BJ (cell line): ENCODE results near the gene PTGFRN. TPM values are rescaled to one million over a fixed set of nuclear protein-coding genes. Genes with fewer than 3 reads are reported as not detected.
"Not testable (repeated sequence)": the region's sequence is repeated elsewhere in the genome, so short reads cannot be mapped to it uniquely, and the experiment has no call there.

Experiments
- CTCF ChIA-PET: fragments of 350-600 bp; formaldehyde crosslinking; extraction: SDS; loops from one replicate; lab custom pipeline; 2021; ENCODE audit warnings: antibody characterized with exemption, inconsistent platforms; lab: Yijun Ruan, JAX
- POLR2A ChIA-PET: fragments of 300-600 bp; sonication (Branson Sonifier 250); formaldehyde crosslinking; extraction: SDS; loops from one replicate; lab custom pipeline; 2021; ENCODE audit warnings: antibody characterized with exemption; lab: Charles Lee
- DNase-seq: peaks from one replicate; pipeline ENCODE4 v3.0.0-alpha.2; 2011; ENCODE audit warnings: low read depth
- H3K27me3 ChIP-seq: 2 replicates; pipeline ENCODE4 v1.6.0; 2011; ENCODE audit warnings: low read length; ENCODE audit not compliant: control insufficient read depth, insufficient read depth
- H3K36me3 ChIP-seq: 2 replicates; pipeline ENCODE4 v1.5.1; 2011; ENCODE audit warnings: low read length; ENCODE audit not compliant: control insufficient read depth, insufficient read depth
- H3K4me3 ChIP-seq: 2 replicates; pipeline ENCODE4 v1.5.1; 2011; ENCODE audit warnings: low read depth, mild to moderate bottlenecking, control low read depth, low read length
- polyA plus RNA-seq: library from polyadenylated mRNA; depleted of rRNA; stranded (reverse); fragments of >200 nt; gene quantifications from 2 replicates; pipeline ENCODE4 v1.2.3, GENCODE V29; 2011
- TF ChIP-seq, protein P1 (sequence below): IDR thresholded peaks from 2 replicates; pipeline ENCODE4 v1.5.1; 2011; ENCODE audit warnings: low read depth, mild to moderate bottlenecking, control low read depth, inconsistent platforms, low read length, moderate library complexity; ENCODE audit not compliant: insufficient read depth

Gene PTGFRN
- polyA plus RNA-seq, 1 experiment: 3.1 TPM

GRCh38 chr1:116971965-116972673 lies 62.4 kb downstream of the PTGFRN start:
- ChIA-PET CTCF (interaction anchor here (1.3 kb wide), 1 partner anchor 235 kb away, joined by 4 read pairs; no protein-coding TSS in a partner anchor), POLR2A (no interaction called here)
- DNase-seq: no peak
- Histone ChIP-seq H3K36me3 (no peaks in the 10 kb centered on the region), H3K4me3 (no peak overlapping the region), H3K27me3 (no peaks in the 10 kb centered on the region)
- TF ChIP-seq, protein P1, sequence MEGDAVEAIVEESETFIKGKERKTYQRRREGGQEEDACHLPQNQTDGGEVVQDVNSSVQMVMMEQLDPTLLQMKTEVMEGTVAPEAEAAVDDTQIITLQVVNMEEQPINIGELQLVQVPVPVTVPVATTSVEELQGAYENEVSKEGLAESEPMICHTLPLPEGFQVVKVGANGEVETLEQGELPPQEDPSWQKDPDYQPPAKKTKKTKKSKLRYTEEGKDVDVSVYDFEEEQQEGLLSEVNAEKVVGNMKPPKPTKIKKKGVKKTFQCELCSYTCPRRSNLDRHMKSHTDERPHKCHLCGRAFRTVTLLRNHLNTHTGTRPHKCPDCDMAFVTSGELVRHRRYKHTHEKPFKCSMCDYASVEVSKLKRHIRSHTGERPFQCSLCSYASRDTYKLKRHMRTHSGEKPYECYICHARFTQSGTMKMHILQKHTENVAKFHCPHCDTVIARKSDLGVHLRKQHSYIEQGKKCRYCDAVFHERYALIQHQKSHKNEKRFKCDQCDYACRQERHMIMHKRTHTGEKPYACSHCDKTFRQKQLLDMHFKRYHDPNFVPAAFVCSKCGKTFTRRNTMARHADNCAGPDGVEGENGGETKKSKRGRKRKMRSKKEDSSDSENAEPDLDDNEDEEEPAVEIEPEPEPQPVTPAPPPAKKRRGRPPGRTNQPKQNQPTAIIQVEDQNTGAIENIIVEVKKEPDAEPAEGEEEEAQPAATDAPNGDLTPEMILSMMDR: no peak

GRCh38 chr1:116972674-116973030 lies 62.9 kb downstream of the PTGFRN start:
- no peaks in the 10 kb centered on the region for H3K27me3 ChIP-seq
- DNase-seq: no peak
- no peak overlapping the region for H3K4me3 ChIP-seq
- POLR2A ChIA-PET: no interaction called here
- CTCF ChIA-PET: interaction anchor here (1.2 to 1.3 kb wide), 2 partner anchors 9 to 235 kb away, joined by 3 to 4 read pairs; no protein-coding TSS in a partner anchor
- H3K36me3 ChIP-seq: no peaks in the 10 kb centered on the region
- TF ChIP-seq, protein P1: no peak

GRCh38 chr1:116980309-116980708 lies 70.6 kb downstream of the PTGFRN start:
- DNase-seq, CTCF ChIA-PET, POLR2A ChIA-PET, H3K4me3 ChIP-seq, H3K27me3 ChIP-seq, H3K36me3 ChIP-seq: not testable (repeated sequence)

DNA sequence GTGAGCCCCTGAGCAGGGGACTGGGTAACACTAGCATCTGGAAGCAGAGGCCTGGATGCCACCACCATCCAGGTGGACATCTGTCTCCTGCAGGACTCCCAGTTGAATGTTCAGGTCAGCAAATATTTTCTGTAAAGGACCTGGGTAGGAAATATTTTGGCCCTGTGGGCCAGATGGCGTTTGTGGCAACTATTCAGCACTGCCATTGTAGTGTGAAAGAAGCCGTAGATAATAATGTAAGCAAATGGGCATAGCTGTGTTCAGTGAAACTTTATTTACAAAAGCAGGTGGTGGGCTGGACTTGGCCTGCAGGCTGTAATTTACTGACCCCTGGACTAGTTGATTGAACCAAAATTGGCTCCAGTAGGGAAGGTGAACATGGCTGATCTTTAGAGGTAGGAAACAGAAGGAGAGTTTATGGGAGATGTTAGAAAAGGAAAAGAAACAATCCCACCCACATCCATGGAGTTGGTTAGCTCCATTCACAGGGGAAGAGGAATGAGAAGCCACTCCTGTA lies 71.9 kb downstream of the PTGFRN start:
- no peaks in the 10 kb centered on the region for H3K36me3 ChIP-seq

GRCh38 chr1:116982319-116983004 lies 72.7 kb downstream of the PTGFRN start:
- POLR2A ChIA-PET: no interaction called here
- no peaks in the 10 kb centered on the region for H3K27me3 ChIP-seq
- H3K36me3 ChIP-seq: no peaks in the 10 kb centered on the region
- no peak overlapping the region for H3K4me3 ChIP-seq
- CTCF ChIA-PET: no interaction called here
- DNase-seq: no peak
- TF ChIP-seq, protein P1: no peak

More for the DNA sequence above, 71.9 kb downstream of the PTGFRN start:
- Histone ChIP-seq H3K27me3 (no peaks in the 10 kb centered on the region), H3K4me3 (no peak overlapping the region)
- no peak for DNase-seq
- TF ChIP-seq, protein P1: no peak
- ChIA-PET CTCF (no interaction called here), POLR2A (no interaction called here)
